ENCODE measurements around the gene ABCA1.
"Not testable (repeated sequence)": the region's sequence is repeated elsewhere in the genome, so short reads cannot be mapped to it uniquely, and the experiment has no call there.

The ABCA1 gene

DNA sequence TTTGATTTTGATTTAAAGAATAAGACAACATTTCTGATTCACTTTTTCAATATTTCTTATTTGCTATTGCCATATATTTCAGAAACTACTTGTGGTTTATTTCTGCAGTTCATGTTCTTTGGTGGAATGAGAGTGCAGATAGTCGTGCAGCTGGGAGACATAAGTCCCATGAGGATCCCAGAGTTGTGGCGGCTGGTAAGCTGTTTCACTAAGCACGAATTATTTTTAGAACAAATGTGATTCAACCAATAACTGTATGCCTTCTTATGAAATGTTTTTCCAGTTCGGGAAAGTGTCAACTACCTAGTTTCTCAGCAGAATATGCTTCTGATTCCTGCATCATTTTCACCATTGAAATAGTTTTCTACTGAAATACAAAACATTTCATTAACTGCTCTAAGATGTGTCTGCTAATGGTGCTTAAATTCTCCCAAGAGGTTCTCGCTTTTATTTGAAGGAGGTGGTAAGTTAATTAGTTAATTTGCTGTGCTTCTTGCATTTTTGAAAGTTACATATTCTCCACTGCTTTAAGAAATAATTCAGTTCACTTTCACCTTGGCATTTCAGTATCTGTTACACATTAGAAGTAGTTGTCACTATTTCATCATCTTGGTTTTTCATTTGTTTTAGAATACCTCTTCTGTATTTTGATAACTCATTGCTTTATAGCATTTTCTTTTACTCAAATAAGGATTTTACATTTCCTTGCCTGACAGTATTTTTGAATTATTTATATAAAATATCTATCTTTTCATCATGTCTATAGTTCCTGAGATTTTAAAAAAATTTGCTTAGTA, 155.0 kb downstream of the ABCA1 start:
- ATAC-seq, result no peak
- no peak overlapping the region for H3K4me3 Mint-ChIP-seq
- H3K27ac Mint-ChIP-seq, result no peak overlapping the region
- no peaks in the 10 kb centered on the region for H3K4me1 Mint-ChIP-seq
- H3K27me3 Mint-ChIP-seq, result no peaks in the 10 kb centered on the region
- DNase-seq, result no peak
- no peaks in the 10 kb centered on the region for H3K9me3 Mint-ChIP-seq

DNA sequence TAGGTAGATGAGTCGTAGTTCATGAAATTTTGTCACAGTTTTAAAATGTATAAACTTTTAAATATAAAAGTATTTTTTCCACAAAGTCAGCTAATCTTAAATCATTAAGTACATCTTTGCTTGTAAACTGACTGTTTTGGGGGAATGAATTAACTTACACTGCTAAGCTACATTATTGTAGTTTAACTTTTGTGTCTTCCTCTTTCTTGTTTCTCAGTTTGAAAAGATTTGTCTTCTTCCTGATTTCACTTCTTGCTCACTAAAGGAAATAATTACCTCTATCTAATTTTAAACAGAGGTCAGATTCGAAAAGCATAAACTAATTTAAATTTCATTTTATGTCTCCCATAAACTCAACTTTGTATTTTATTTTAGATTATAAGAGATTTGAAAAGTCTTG, 158.3 kb downstream of the ABCA1 start:
- H3K9me3 Mint-ChIP-seq, result no peaks in the 10 kb centered on the region
- no peaks in the 10 kb centered on the region for H3K4me1 Mint-ChIP-seq
- H3K27ac Mint-ChIP-seq, result no peak overlapping the region
- H3K27me3 Mint-ChIP-seq, result no peaks in the 10 kb centered on the region
- ATAC-seq, result no peak
- DNase-seq, result no peak
- no peak overlapping the region for H3K4me3 Mint-ChIP-seq

GRCh38 chr9:104769029-104769428, 158.9 kb downstream of the ABCA1 start:
- H3K9me3 Mint-ChIP-seq, ATAC-seq, H3K27ac Mint-ChIP-seq, H3K4me3 Mint-ChIP-seq, DNase-seq, H3K27me3 Mint-ChIP-seq, H3K4me1 Mint-ChIP-seq: not testable (repeated sequence)

DNA sequence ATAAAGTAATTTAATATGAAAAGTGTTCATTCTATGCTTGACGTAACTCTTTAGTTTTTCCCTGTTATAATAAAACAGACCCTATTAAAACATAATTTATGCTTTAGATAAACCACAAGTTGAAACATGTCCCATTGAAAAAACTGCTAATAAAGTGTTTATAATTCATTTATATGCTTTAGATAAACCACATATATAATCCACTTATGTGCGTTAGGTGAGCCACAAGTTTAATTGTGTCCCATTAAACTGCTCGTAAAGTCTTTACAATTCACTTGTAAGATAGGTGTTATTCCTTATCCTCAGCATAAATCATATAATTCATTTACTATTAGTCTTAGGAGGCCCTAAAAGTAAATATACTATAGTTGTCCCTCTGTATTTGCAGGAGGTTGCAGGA, 160.4 kb downstream of the ABCA1 start:
- Mint-ChIP-seq H3K9me3 (no peaks in the 10 kb centered on the region), H3K27ac (no peak overlapping the region), H3K4me1 (peaks cover 7% of the 10 kb centered on the region), H3K27me3 (no peaks in the 10 kb centered on the region), H3K4me3 (no peak overlapping the region)
- DNase-seq, result no peak
- no peak for ATAC-seq

DNA sequence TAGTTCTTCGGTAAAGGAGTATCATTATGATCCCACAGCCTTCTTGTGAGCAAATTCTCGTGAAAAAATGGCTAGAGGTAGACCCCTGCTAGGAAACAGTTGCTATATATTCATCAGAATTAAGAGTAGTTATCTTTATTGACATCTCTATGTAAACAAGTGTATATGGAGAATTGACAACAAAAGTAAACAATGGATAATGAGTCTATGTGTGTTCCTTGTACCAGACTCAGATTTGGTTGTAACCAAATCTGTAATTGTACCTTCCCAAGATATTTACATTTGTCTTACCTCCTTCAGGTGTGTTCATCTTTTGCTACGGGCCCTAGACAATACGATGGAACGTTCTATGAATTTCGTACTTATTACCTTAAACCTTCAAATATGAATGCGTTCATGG, 161.9 kb downstream of the ABCA1 start:
- H3K9me3 Mint-ChIP-seq, result no peaks in the 10 kb centered on the region
- H3K4me1 Mint-ChIP-seq, result peaks cover 7% of the 10 kb centered on the region
- ATAC-seq (no peak), DNase-seq (no peak)
- H3K27ac Mint-ChIP-seq, result no peak overlapping the region
- no peak overlapping the region for H3K4me3 Mint-ChIP-seq
- no peaks in the 10 kb centered on the region for H3K27me3 Mint-ChIP-seq

DNA sequence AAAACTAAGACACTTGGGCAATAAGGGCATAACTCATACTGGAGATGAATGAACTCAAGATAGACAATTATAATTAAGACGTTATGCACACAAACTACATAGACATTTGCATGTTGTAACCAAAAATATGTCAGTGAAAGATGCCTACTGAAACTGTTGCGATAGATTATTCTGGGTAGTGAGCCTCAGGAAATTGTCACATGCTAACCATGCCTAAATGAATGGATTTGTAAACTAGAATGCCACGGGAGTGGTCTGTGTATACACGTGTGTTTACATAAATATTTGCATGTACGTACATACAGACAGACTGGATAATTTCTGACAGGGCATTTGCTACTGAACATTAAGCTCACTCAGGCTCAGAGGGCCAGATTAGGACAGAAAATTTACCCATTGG, 162.8 kb downstream of the ABCA1 start:
- Mint-ChIP-seq H3K4me3 (peak overlapping the region; percentile 88 to 90), H3K27ac (no peak overlapping the region), H3K4me1 (peaks cover 7% of the 10 kb centered on the region), H3K27me3 (no peaks in the 10 kb centered on the region), H3K9me3 (no peaks in the 10 kb centered on the region)
- no peak for ATAC-seq
- no peak for DNase-seq

DNA sequence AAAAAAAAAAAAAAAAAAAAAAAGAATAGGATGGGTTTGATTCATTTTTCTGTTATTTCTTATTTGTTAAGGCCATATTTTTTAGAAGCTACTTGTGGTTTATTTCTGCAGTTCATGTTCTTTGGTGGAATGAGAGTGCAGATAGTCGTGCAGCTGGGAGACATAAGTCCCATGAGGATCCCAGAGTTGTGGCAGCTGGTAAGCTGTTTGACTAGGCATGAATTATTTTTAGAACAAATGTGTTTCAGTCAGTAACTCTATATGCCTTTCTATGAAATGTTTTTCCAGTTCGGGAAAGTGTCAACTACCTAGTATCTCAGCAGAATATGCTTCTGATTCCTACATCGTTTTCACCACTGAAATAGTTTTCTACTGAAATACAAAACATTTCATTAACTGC, 169.0 kb downstream of the ABCA1 start:
- DNase-seq, result no peak
- no peaks in the 10 kb centered on the region for H3K27me3 Mint-ChIP-seq
- no peak for ATAC-seq
- no peak overlapping the region for H3K4me3 Mint-ChIP-seq
- no peaks in the 10 kb centered on the region for H3K9me3 Mint-ChIP-seq
- peaks cover 7% of the 10 kb centered on the region for H3K4me1 Mint-ChIP-seq
- no peak overlapping the region for H3K27ac Mint-ChIP-seq

GRCh38 chr9:104750185-104750767, 177.7 kb downstream of the ABCA1 start:
- Mint-ChIP-seq H3K4me3 (no peak overlapping the region), H3K9me3 (no peaks in the 10 kb centered on the region), H3K27me3 (no peaks in the 10 kb centered on the region), H3K4me1 (peaks cover 18% of the 10 kb centered on the region), H3K27ac (no peak overlapping the region)
- no peak for DNase-seq
- ATAC-seq, result no peak

GRCh38 chr9:104748359-104749031, 179.5 kb downstream of the ABCA1 start:
- H3K4me3 Mint-ChIP-seq, result peak overlapping the region; percentile 94 to 100
- ATAC-seq, result peak; percentile 4
- H3K4me1 Mint-ChIP-seq, result peaks cover 18% of the 10 kb centered on the region
- peak overlapping the region; percentile 96 to 99 for H3K27ac Mint-ChIP-seq
- H3K27me3 Mint-ChIP-seq, result no peaks in the 10 kb centered on the region
- no peak for DNase-seq
- no peaks in the 10 kb centered on the region for H3K9me3 Mint-ChIP-seq

DNA sequence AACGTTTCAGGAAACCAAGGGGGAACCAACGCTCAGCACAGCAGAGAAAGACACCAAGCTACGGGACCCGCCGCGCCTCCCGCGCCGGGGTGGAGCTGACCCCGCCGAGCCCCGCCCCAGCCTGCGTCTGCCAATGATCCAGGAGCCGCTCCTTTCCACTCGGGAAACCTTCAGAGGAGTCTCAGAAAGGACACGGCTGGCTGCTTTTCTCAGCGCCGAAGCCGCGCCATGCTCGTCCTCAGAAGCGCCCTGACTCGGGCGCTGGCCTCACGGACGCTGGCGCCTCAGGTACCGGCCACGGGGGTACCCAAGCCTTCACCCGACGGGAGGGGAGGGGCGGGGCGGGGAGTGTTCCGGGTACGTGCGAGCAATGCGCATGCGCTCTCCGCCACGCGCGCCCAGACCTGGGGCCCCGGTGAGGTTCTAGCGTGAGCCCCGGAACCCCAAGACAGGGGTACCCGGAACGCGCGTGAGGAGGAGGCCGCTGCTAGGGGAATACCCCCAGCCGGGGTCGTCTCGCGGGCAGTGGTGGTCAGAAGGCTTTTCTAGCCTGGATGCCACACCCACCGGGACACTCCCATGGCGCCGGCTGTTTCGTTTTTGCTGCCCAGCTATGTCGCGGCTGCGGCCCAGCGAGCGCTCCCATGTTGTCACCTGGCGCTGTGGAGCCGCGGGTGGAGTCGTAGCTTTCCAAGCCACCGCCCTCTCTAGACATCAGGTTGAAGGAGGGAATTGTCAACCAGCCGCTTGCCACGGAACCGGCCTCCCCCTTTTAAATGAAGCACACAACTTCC, 180.2 kb downstream of the ABCA1 start, which contains the start of gene NIPSNAP3A:
TSS of gene NIPSNAP3A (plus strand) at position 119 of the 794 bp plus-strand sequence. CDS start at position 229, 110 bp downstream.
- DNase-seq, result peak; percentile 85 to 88
- Mint-ChIP-seq H3K4me1 (peaks cover 18% of the 10 kb centered on the region), H3K27ac (peak within 1 kb of the TSS; percentile 96 to 99), H3K9me3 (no peaks in the 10 kb centered on the region), H3K27me3 (no peaks in the 10 kb centered on the region), H3K4me3 (peak within 1 kb of the TSS; percentile 94 to 100)
- peak; percentile 92 for ATAC-seq

DNA sequence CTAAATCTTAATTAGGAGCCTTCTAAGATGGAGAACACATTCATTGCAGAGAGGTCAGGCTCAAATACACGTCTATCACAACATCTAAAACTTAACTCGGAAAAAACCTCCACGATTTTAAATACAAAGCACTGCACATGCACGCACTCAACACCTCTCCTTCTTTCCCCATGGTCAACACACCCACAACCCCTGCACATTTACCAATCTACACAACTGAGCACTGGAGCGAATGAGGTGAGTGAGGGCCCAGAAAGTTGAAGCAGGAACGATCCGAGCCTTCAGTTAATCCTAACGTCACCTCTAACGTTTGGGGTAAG, 180.8 kb downstream of the ABCA1 start:
- H3K9me3 Mint-ChIP-seq, result no peaks in the 10 kb centered on the region
- H3K4me1 Mint-ChIP-seq, result peaks cover 18% of the 10 kb centered on the region
- H3K27me3 Mint-ChIP-seq, result no peaks in the 10 kb centered on the region
- no peak for DNase-seq
- peak overlapping the region; percentile 94 to 100 for H3K4me3 Mint-ChIP-seq
- ATAC-seq, result peak; percentile 47
- peak overlapping the region; percentile 77 to 96 for H3K27ac Mint-ChIP-seq

DNA sequence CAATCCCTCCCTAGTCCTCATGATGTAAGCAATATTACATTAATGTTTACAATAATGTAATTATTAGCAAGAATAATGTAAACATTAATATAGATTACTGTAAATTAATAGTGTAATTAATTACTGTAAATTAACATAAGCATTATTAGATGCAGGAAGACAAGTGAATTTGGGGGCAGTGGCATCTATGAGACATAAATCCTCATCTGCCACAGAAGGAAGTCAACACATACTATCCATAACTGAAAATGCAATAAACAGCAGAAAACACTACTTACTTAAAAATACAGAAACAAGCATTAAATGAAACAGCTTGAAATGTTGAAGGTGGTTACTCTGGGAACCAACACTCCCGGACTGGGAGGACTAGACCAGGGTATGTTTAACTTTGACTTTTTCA, 181.2 kb downstream of the ABCA1 start:
- H3K27me3 Mint-ChIP-seq, result no peaks in the 10 kb centered on the region

GRCh38 chr9:104746285-104746684, 181.7 kb downstream of the ABCA1 start:
- ATAC-seq, result no peak
- no peaks in the 10 kb centered on the region for H3K27me3 Mint-ChIP-seq
- H3K4me3 Mint-ChIP-seq, result peak overlapping the region in 1 of 2 donors; percentile 2
- no peaks in the 10 kb centered on the region for H3K9me3 Mint-ChIP-seq
- no peak overlapping the region for H3K27ac Mint-ChIP-seq
- peaks cover 18% of the 10 kb centered on the region for H3K4me1 Mint-ChIP-seq
- DNase-seq, result no peak

More for the DNA sequence above, 181.2 kb downstream of the ABCA1 start:
- Mint-ChIP-seq H3K27ac (peak overlapping the region; percentile 77 to 96), H3K4me3 (peak overlapping the region; percentile 94 to 100), H3K9me3 (no peaks in the 10 kb centered on the region), H3K4me1 (peaks cover 18% of the 10 kb centered on the region)
- no peak for DNase-seq
- no peak for ATAC-seq

DNA sequence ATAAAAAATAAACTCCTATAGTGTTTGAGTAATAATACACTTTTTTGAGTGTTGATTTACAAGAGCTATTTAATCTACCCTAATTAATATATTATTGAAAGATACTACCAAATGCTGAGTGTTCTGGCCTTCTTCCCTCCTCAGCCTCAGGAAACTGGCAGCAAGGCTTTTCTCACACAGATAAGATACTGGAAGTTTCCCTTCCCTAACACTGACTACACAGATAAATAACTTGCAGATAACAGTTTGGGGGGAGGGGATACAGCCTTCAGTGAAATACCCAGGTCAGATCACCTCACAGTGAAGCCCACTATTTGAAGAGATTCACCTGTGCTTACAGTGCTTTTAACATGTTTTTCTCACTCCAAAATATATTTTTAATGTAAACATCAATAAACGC, 182.1 kb downstream of the ABCA1 start:
- DNase-seq (no peak), ATAC-seq (no peak)
- Mint-ChIP-seq H3K27ac (no peak overlapping the region), H3K27me3 (no peaks in the 10 kb centered on the region), H3K4me1 (peaks cover 16% of the 10 kb centered on the region), H3K9me3 (no peaks in the 10 kb centered on the region), H3K4me3 (no peak overlapping the region)

- no peak overlapping the region for H3K27ac Mint-ChIP-seq
- ATAC-seq, result peak; percentile 44
These were observed 184.5 kb downstream of the ABCA1 start for GRCh38 chr9:104743376-104743985.

More at GRCh38 chr9:104743376-104743985, 184.5 kb downstream of the ABCA1 start:
- Mint-ChIP-seq H3K27me3 (no peaks in the 10 kb centered on the region), H3K4me1 (peaks cover 4% of the 10 kb centered on the region), H3K4me3 (no peak overlapping the region), H3K9me3 (no peaks in the 10 kb centered on the region)
- DNase-seq, result peak; percentile 23 to 24

Data from stimulated activated naive CD8-positive, alpha-beta T cell treated with anti-CD3 and anti-CD28 coated beads, Interleukin-15, amount 100 ng/mL, for 72 hours (primary cell).